Fibroblast of lung (primary cell): ENCODE results near the gene GCLC.

Experiments
- CTCF ChIP-seq, 2 donors: IDR thresholded peaks in 1 of 2; conservative IDR thresholded peaks in 1 of 2; 1 replicate in 1 of 2; 2 replicates in 1 of 2; pipeline ENCODE4 v1.5.1; 2011 to 2012; ENCODE audit warnings: low read length in 2 of 2, control low read depth in 1 of 2, inconsistent platforms in 1 of 2, low read depth in 1 of 2, mild to moderate bottlenecking in 1 of 2
- EZH2 ChIP-seq: IDR thresholded peaks from 2 replicates; pipeline ENCODE4 v1.5.1; 2012; ENCODE audit warnings: low read length, control low read depth, mild to moderate bottlenecking; ENCODE audit errors: missing control alignments

DNA sequence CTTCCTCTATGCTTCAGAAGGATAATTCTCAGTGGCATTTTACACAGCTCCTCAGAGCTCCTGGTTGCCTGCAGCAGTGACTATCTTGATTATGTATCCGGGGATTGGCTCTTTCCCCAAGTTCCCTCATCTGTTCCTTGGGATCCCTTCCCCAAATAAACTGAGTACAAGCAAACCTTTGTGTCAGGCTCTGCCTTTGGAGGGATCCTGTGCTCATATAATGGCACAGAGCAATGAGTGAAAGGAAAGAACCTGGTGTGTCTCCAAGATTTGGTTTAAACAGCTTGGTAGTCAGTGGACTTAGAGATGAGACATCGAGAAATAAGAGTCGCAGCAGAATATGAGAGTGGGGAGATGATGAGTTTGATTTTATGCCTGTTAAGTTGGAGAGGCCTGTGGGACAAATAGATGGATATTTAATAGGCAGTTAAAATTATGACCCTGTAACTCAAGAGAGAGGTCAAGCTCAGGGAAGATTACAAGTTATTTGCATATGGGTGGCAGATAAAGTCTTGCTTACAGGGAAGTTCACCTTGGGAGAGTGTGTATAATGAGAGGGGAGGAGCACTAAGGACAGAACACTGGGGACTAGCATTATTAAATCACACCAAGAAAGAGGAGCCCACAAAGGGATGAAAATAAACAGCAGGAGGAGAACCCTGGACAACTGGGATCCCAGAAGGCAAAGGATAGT, 44.1 kb upstream of the GCLC start:
- TF ChIP-seq CTCF (conservative IDR thresholded peaks at IDR 0.05 in 1 of 2, IDR thresholded peaks at IDR 0.05 in 1 of 2; ENCODE audit: low read depth in 1 of 2, low read length in 2 of 2) (no peak), EZH2 (no peak)
